Ishikawa (cell line): ENCODE measurements around the gene TUBB4B.

Source experiments
- RAD21 ChIP-seq: IDR thresholded peaks from 2 replicates; pipeline ENCODE4 v1.6.1; 2012; ENCODE audit warnings: low read depth
- TF ChIP-seq, protein P1 (sequence below): IDR thresholded peaks from 2 replicates; pipeline ENCODE4 v1.6.1; 2012

DNA sequence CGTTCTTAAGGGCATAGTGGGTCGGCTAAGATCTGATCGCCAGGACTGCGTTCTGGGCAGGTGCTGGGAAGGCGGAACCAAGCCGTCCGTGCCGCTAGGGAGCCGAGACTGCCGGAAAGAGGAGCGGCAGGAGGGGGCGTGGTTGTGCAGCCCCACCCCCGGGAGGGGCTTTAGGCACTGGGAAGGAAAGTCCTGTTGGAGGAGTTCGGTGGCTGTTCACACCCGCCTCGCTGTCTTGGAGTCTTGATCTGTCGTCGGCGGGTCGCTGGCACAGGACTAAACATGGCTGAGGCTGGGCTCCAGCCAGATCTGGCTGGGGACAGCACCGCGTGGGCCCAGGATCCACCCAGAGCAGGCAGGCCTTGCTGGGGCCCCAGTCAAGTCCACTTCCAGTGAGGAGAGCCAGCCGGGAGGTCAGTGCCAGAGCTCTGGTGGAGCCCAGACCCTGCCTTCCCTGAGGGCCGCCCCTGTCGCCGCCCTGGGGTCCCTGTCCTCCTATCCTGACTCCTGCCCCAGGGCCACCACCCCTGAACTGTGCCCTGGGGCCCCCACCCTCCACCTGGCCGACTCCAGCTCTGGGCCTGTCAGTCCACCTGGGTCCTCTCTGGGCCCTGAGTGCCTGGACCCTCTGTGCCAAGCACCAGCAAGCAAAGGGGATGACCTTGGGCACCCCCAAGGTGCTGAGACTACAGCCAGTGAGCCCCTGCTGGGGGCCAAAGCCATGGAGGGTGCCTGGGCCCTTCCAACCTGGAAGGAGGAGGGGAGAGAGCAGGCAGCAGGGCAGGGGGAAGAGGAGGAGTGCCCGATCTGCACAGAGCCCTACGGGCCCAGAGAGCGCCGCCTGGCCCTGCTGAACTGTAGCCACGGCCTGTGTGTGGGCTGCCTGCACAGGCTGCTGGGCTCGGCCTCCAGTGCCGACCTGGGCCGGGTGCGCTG, 23.5 kb upstream of the TUBB4B start:
- peak; percentile 9; the same call in 1 of the 2 replicates for TF ChIP-seq RAD21
- TF ChIP-seq, protein P1, sequence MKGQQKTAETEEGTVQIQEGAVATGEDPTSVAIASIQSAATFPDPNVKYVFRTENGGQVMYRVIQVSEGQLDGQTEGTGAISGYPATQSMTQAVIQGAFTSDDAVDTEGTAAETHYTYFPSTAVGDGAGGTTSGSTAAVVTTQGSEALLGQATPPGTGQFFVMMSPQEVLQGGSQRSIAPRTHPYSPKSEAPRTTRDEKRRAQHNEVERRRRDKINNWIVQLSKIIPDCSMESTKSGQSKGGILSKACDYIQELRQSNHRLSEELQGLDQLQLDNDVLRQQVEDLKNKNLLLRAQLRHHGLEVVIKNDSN, result no peak
